ENCODE results near the gene PRAC1.

The PRAC1 gene

GRCh38 chr17:48676963-48677558 is 45.3 kb downstream of the PRAC1 start:
- no peak for TF ChIP-seq POLR2AphosphoS5 (IDR thresholded peaks at IDR 0.05; ENCODE audit: low read depth, low read length)
- no peak for TF ChIP-seq TAF1 (IDR thresholded peaks at IDR 0.05; ENCODE audit: borderline replicate concordance, low read depth, low read length)
- TF ChIP-seq POLR2A (IDR thresholded peaks at IDR 0.05; ENCODE audit: low read depth, low read length), result no peak
- no peak for FAIRE-seq
- DNase-seq (ENCODE audit: insufficient read length), result no peak

- no peak for DNase-seq (ENCODE audit: insufficient read length)
- TF ChIP-seq POLR2AphosphoS5 (IDR thresholded peaks at IDR 0.05; ENCODE audit: low read depth, low read length), result no peak
- no peak for TF ChIP-seq TAF1 (IDR thresholded peaks at IDR 0.05; ENCODE audit: borderline replicate concordance, low read depth, low read length)
- no peak for TF ChIP-seq POLR2A (IDR thresholded peaks at IDR 0.05; ENCODE audit: low read depth, low read length)
- no peak for FAIRE-seq
Observed at GRCh38 chr17:48672340-48672739, 50.0 kb downstream of the PRAC1 start.

Measured in GM12892 (cell line).